Stomach smooth muscle (tissue), 2 donors: ENCODE results near the gene BEGAIN.

Source experiments
- H3K27ac ChIP-seq: one replicate; pipeline ENCODE4 v1.7.0; 2013; ENCODE audit warnings: mild to moderate bottlenecking, low read length, inconsistent platforms
- H3K27me3 ChIP-seq, 2 donors: one replicate each; pipeline ENCODE4 v1.7.0; 2013; ENCODE audit warnings: low read length in 2 of 2; ENCODE audit not compliant: insufficient read depth in 2 of 2, control insufficient read depth in 1 of 2
- H3K36me3 ChIP-seq, 2 donors: one replicate each; pipeline ENCODE4 v1.7.0; 2013; ENCODE audit warnings: low read length in 2 of 2; ENCODE audit not compliant: control insufficient read depth in 2 of 2, insufficient read depth in 2 of 2
- H3K4me1 ChIP-seq: one replicate; pipeline ENCODE4 v1.7.0; 2013; ENCODE audit warnings: low read length; ENCODE audit not compliant: control insufficient read depth, insufficient read depth
- H3K4me3 ChIP-seq, 2 donors: one replicate each; pipeline ENCODE4 v1.7.0; 2013; ENCODE audit warnings: low read length in 2 of 2
- H3K9ac ChIP-seq, 2 donors: one replicate each; pipeline ENCODE4 v1.7.0; 2013; ENCODE audit warnings: low read length in 2 of 2, mild to moderate bottlenecking in 1 of 2
- H3K9me3 ChIP-seq, 2 donors: one replicate each; pipeline ENCODE4 v1.7.0; 2013; ENCODE audit warnings: low read length in 2 of 2; ENCODE audit not compliant: control insufficient read depth in 2 of 2
- donor health status: healthy.
- donor health status: Pancreatic carcinoma.

Gene BEGAIN

GRCh38 chr14:100540141-100540925 lies 46.9 kb downstream of the BEGAIN start:
- Histone ChIP-seq H3K36me3 (no peaks in the 10 kb centered on the region), H3K4me3 (no peak overlapping the region), H3K4me1 (peaks cover under 1% of the 10 kb centered on the region), H3K27me3 (no peaks in the 10 kb centered on the region), H3K9me3 (no peaks in the 10 kb centered on the region), H3K9ac (no peak overlapping the region), H3K27ac (no peak overlapping the region)

- Histone ChIP-seq H3K9ac (no peak overlapping the region), H3K9me3 (no peaks in the 10 kb centered on the region), H3K36me3 (no peaks in the 10 kb centered on the region), H3K27me3 (no peaks in the 10 kb centered on the region), H3K4me1 (no peaks in the 10 kb centered on the region), H3K27ac (no peak overlapping the region), H3K4me3 (no peak overlapping the region)
Measured at GRCh38 chr14:100539766-100540140, 47.5 kb downstream of the BEGAIN start.

- H3K4me1 ChIP-seq: no peaks in the 10 kb centered on the region
- H3K4me3 ChIP-seq: no peak overlapping the region
- no peaks in the 10 kb centered on the region for H3K9me3 ChIP-seq
- no peak overlapping the region for H3K9ac ChIP-seq
- H3K36me3 ChIP-seq: peaks cover 0 to 2% of the 10 kb centered on the region in 2 donors
- H3K27ac ChIP-seq: no peak overlapping the region
- H3K27me3 ChIP-seq: no peaks in the 10 kb centered on the region
Measured at GRCh38 chr14:100539003-100539660, 48.1 kb downstream of the BEGAIN start.

- no peaks in the 10 kb centered on the region for H3K27me3 ChIP-seq
- H3K4me1 ChIP-seq: peaks cover 6% of the 10 kb centered on the region
- H3K36me3 ChIP-seq: peaks cover 0 to 2% of the 10 kb centered on the region in 2 donors
- H3K4me3 ChIP-seq: no peak overlapping the region
- no peaks in the 10 kb centered on the region for H3K9me3 ChIP-seq
- H3K27ac ChIP-seq: no peak overlapping the region
- H3K9ac ChIP-seq: no peak overlapping the region
Measured at GRCh38 chr14:100538351-100539002, 48.7 kb downstream of the BEGAIN start.

DNA sequence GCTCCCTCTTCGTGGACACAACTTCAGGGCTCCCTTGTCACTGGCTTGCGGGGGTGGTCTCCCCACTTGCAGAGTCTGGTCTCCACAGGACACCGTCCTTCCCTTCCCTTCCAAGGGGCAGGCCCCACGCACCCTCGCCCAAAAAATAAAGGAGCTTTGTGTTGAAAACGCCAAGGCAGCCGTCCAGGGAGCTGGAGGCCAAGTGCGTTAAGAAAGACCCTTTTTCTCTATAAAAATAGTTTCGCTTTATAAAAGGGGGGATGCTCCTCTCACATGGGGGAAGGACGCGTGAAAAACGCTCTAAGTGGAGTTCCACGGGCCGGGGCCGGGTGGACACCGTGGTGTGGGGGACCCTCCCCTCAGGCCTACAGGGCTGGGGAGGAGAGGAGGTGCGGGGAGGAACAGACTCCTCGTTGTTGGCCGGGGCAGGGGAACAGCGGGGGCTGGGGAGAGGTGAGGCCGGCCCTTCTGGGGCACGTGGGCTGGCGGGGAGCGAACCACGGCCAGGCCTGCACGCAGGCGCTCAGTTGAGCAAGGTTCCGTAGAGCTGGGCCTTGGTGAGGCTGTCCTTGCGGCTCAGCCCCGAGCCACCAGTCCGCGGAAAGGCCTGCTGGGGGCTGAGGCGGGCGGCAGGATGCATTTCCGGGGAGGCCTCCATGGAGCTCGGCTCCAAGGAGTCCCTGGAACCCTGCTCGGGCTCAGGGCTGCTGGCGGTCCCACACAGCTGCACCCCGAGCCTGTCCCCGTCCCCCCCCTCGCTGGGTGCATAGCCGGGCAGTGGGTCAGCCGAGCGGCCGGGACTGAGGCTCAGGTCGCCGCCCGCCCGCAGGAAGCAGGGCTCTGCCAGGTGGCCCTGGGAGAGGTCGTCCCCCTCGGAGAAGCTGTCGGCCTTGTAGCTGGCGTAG lies 49.5 kb downstream of the BEGAIN start:
- Histone ChIP-seq H3K9ac (no peak overlapping the region), H3K4me1 (peaks cover 12% of the 10 kb centered on the region), H3K9me3 (no peaks in the 10 kb centered on the region), H3K4me3 (no peak overlapping the region), H3K27me3 (no peaks in the 10 kb centered on the region), H3K36me3 (peaks cover 0 to 2% of the 10 kb centered on the region in 2 donors), H3K27ac (no peak overlapping the region)

DNA sequence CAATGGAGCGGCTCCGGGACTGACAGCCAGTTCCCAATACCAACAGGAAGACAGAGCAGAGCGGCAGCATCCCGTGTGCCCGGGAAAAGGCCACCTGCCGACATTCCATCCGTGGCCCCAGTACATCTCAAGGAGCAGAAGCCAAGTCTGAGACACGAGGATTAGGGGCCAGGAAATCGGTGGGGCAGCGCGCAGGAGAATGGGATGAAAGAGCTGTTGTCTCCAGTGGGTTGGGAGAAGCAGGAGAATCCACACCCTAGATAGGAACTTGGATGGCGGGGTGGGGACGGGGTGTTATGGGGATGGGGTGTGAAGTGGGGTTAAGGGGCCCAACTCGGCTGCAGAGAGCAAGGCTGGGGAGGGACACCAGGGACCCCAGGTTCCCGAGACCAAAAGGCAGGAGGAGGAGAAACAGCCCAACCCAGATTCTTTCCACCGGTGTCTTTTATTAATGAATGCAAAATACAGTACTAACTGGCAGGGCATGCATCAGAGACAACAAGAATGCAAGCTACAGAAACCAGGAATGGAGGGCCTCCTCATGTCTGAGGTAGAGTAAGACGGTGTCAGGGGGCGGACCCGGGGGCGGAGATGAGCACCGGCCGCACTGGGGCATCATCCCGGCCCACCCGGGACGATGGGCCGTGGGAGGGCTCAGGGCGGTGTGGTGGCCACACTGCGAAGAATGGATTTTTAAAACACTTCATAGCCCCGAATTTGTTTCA lies 50.3 kb downstream of the BEGAIN start:
- no peaks in the 10 kb centered on the region for H3K9me3 ChIP-seq
- H3K4me3 ChIP-seq: no peak overlapping the region
- no peak overlapping the region for H3K27ac ChIP-seq
- H3K27me3 ChIP-seq: no peaks in the 10 kb centered on the region
- no peak overlapping the region for H3K9ac ChIP-seq
- H3K4me1 ChIP-seq: peaks cover 15% of the 10 kb centered on the region
- peaks cover 0 to 2% of the 10 kb centered on the region in 2 donors for H3K36me3 ChIP-seq

GRCh38 chr14:100536121-100536510 lies 51.1 kb downstream of the BEGAIN start:
- no peaks in the 10 kb centered on the region for H3K27me3 ChIP-seq
- no peak overlapping the region for H3K9ac ChIP-seq
- H3K9me3 ChIP-seq: no peaks in the 10 kb centered on the region
- H3K4me3 ChIP-seq: no peak overlapping the region
- H3K4me1 ChIP-seq: peaks cover 15% of the 10 kb centered on the region
- H3K27ac ChIP-seq: no peak overlapping the region
- H3K36me3 ChIP-seq: peaks cover 0 to 2% of the 10 kb centered on the region in 2 donors

GRCh38 chr14:100535287-100536120 lies 51.7 kb downstream of the BEGAIN start:
- peaks cover 15% of the 10 kb centered on the region for H3K4me1 ChIP-seq
- H3K27me3 ChIP-seq: no peaks in the 10 kb centered on the region
- H3K36me3 ChIP-seq: peaks cover 0 to 2% of the 10 kb centered on the region in 2 donors
- no peak overlapping the region for H3K27ac ChIP-seq
- no peaks in the 10 kb centered on the region for H3K9me3 ChIP-seq
- H3K9ac ChIP-seq: no peak overlapping the region
- no peak overlapping the region for H3K4me3 ChIP-seq

GRCh38 chr14:100534528-100535286 lies 52.5 kb downstream of the BEGAIN start:
- Histone ChIP-seq H3K9me3 (no peaks in the 10 kb centered on the region), H3K27ac (no peak overlapping the region), H3K36me3 (peaks cover 0 to 8% of the 10 kb centered on the region in 2 donors), H3K4me1 (peaks cover 15% of the 10 kb centered on the region), H3K4me3 (no peak overlapping the region), H3K9ac (no peak overlapping the region), H3K27me3 (no peaks in the 10 kb centered on the region)
